Stimulated activated CD8-positive, alpha-beta memory T cell treated with anti-CD3 and anti-CD28 coated beads, Interleukin-12 subunit alpha, Interleukin-12 subunit beta, amount 100 ng/mL, for 1 hour (primary cell): ENCODE measurements around the gene SERPINB10.

ENCODE experiments used
- DNase-seq: peaks from one replicate; pipeline ENCODE4 v3.0.0-alpha.2; 2020; ENCODE audit warnings: low read depth

The SERPINB10 gene, protein sequence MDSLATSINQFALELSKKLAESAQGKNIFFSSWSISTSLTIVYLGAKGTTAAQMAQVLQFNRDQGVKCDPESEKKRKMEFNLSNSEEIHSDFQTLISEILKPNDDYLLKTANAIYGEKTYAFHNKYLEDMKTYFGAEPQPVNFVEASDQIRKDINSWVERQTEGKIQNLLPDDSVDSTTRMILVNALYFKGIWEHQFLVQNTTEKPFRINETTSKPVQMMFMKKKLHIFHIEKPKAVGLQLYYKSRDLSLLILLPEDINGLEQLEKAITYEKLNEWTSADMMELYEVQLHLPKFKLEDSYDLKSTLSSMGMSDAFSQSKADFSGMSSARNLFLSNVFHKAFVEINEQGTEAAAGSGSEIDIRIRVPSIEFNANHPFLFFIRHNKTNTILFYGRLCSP

DNA sequence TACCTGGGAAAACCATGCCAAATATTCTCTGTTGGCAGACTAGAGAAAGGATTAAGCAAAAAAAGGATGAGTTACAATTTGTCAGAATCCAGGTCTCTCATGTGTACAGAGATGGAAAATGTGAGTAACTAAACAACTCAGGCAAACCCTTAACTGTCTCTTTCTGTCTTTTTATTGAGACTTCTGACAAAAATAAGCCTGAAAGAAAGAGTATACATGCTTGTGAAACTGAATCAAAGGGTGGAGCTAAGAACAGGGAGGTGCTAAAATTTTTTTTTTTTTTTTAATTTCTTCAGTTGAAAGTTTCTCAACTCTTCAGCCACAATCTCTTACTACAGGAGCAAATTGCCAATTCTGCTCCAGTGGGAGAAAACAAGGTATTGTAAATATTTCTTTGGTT is at the start of gene SERPINB10:
SERPINB10 (plus strand) TSS at position 295 of the 400 bp plus-strand sequence. CDS start 7,553 bp downstream, outside the sequence.
- DNase-seq, result no peak

DNA sequence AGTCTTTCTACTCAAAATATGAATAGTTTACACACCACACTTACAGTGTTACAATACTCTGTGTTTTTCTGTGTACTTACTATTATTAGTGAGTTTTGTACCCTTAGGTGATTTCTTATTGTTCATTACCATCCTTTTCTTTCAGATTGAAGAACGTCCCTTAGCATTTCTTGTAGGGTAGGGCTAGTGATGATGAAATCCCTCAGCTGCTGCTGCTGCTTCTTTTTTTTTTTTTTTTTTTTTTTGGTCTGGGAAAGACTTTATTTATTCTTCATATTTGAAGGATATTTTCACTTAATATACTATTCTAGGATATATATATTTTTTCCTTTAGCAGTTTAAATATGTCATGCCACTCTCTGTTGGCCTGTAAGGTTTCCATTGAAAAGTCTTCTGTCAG is 49.3 kb upstream of the SERPINB10 start:
- DNase-seq, result no peak

DNA sequence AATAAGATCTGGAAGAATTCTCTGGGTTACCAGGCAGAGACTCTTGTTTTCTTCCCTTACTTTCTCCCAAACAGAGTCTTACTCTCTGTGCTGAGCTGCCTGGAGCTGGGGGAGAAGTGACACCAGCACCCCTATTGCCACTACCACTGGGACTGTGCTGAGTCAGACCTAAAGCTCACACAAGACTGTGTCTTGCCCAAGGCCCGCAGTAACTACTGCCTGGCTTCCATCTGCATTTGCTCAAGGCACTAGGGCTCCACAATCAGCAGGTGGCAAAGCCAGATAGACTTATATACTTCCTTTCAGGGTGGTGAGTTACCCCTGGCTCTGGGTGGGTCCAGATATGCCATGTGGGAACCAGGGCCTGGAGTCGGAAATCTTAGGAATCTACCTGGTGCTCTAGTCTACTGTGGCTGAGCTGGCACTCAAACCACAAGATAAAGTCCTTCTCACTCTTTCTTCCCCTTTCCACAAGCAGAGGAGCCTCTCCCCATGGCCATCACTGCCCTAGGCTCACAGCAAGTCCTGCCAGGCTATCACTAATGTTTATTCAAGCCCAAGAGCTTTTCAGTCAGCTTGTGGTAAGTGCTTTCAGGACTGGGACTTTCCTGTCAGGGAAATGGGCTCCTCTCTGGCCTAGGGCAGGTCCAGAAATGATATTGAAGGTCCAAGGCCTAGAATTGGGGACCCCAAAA is 47.8 kb upstream of the SERPINB10 start:
- no peak for DNase-seq

DNA sequence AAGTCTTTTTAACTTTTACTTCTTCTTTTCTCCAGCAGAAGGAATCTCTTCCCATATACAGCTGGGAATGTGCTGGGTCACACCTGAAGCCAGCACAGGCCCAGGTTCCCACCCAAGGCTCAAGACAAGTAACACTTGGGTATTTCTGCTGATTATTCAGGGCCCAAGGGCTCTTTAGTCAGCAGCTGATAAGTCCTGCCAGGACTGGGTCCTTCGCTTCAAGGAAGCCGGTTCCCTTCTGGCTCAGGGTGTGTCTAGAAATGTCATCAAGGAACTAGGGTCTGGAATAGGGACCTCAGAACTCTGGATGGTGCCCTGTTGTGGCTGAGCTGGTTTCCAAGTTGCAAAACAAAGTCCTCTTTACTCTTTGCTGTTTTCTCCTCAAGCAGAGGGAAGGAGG is 47.2 kb upstream of the SERPINB10 start:
- DNase-seq, result no peak

DNA sequence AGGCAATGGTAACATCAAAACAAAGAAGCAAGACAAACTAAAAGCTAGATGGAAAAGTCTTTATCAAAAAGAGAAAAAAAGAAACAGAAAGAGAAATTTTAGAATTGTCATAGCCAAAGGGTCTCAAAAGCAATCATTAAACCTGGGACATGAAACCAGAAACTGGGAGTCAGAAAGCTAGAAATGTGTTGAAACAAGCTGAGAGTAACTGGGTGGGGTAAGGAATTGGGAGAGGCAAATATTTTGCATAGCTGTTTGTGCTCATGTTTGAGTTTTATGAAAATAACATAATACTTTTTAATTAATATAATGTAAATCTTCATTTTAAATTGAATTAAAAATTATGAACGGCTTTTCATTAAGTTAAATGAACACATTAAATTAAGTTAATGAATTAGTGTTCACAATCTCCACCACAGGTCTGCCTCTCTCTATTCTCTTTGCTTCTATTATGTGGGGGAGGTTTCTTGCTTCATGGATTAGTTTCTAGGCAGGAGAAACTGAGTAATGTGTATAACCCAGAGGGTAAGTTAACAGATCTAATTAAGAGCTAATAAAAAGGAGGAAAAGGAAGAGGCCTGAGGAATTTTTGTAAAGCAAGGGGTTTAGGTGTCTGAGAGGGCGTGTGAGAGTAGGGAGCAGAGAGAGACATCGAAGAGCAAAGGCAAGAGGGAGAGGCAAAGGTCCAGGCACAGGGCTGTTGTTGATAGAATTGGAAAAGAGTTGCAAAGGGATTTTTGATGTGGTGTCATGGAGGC is 40.2 kb upstream of the SERPINB10 start:
- DNase-seq, result no peak

DNA sequence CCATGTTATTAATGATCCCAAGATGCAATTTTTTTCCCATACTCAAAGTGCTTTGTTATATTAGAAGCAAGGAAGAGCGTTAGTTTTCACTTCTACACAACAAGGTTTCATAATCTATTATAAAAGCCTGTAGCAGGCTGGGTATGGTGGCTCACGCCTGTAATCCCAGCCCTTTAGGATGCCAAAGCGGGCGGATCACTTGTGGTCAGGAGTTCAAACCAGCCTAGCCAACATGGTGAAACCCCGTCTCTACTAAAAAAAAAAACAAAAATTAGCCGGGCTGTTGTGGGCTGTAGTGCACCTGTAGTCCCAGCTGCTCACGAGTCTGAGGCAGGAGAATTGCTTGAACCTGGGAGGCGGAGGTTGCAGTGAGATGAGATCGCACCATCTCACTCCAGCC is 39.2 kb upstream of the SERPINB10 start:
- DNase-seq, result no peak

DNA sequence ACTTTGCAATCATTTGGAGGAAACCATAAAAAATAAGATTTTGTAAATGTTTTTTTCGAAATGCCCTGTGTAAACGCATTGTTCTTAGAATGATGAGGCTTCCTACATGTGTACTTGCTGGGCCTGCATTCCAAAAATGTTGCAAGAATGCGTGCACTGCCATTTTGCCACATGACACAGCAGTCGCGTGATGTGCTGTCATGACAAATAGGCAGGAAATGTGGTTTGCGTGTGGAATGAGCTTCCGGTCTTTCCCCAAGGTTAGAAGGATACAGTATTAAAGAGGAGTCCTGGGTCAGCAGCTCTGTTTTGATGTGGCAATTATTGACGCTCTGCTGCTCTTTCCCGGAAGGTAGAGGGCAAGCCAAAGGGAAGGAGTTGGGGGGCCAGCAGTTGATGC is 38.4 kb upstream of the SERPINB10 start:
- DNase-seq, result no peak

DNA sequence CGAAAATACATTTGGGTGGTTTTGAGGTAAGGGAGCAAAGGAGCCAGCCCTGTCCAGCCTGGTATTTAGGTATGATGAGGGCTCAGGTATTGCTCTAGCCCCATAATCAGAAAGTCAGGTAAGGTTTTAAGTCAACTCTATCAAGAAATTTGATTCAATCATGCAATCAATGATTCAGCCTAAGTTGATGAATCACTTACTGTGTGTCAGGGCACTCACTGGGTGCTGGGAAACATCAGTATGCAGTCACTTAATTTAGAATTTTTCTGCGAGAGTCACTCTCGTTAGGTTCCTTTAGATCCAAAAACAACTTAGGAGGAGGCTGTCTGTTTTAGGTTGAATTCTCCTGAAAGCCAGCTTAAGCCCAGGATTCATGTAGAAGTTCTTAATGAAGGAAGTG is 37.9 kb upstream of the SERPINB10 start:
- no peak for DNase-seq

DNA sequence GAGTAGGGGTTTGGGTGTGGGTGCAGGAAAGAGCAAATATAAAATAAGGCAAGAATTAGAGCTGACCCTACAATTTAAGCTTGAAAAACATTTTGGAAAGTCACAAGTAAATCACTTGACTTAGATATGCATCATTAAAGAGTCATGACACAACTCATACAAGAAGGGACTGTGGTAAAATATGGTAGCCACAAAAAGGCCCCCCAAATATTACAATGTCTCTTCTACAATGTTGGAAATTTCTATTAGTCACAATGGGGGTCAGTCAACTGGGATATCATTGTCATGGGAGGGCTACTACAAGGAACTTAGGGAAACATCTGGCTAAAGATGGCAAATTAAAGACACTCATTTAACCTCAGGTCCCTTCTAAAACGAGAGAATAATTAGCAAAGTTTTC is 35.9 kb upstream of the SERPINB10 start:
- DNase-seq, result no peak

DNA sequence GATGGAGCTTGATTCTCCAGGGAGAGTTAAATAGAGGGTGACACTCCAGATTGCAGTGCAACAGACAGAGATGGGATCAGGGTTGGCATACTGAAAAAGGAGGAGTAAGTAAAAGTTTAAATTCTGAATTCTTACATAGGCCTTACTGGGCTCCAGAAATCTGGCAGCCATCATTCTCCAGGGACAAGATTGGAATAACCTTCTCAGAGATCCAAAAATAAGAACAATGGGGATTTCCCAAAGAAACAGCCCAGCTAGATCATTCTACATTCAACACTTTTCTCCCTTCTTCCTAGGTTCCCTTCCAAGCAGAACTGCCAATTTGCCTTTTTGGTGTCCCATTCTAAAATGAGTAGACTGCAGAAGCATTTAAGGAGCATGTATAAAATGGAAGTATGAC is 35.2 kb upstream of the SERPINB10 start:
- DNase-seq, result no peak

DNA sequence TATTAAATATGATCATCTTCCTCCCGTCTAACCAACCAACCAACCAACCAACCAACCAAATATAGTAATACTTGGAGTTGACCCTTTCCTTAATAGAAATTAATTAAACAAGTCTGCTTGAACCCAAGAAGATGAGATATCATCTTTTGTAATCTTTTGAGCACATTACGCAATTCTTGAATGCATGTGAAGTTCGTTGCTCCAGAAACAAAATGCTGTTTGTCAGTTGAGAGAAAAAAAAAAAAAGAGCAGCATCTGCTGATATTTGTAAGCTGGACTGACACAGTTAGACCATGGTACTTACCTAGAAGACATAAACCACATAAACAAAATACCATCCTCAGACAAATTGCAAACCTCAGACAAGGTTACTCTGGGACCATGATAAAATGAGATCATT is 29.4 kb upstream of the SERPINB10 start:
- no peak for DNase-seq

DNA sequence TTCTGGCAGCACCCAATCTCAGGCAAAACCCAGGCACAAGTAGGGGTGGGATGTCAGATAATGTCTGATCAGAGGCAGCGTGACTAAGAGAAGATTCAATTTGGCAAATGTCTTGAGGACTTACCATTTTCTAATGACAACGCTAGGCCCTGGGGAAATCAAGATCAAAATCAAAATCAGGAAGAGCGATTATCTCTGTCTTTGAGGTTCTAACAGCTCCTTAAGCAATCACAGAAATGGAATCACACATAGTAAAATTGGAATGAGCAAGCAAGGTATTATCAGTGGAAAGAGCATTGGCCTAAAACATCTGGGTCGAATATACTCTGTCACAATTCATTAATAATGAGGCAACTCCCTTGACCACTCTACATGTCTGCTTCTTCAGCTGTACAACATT is 28.8 kb upstream of the SERPINB10 start:
- no peak for DNase-seq

DNA sequence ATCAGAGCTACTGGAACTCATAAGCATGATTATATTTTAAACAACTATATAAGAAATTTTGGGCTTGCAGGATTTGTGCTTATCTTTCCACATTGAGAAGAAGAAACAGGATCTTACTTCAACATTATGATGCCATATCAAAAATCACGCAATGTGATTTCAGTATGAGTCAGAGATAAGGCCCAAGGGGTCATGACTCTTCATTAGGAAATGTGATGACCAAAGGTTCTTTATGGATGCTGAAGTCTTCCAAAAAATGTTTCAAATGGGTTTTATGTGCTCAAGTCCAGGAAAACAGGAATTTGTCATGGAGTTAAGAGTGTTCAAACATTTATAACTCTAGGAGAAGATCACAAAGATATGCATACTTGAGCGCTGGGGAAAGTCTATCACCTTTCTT is 28.0 kb upstream of the SERPINB10 start:
- DNase-seq, result no peak

DNA sequence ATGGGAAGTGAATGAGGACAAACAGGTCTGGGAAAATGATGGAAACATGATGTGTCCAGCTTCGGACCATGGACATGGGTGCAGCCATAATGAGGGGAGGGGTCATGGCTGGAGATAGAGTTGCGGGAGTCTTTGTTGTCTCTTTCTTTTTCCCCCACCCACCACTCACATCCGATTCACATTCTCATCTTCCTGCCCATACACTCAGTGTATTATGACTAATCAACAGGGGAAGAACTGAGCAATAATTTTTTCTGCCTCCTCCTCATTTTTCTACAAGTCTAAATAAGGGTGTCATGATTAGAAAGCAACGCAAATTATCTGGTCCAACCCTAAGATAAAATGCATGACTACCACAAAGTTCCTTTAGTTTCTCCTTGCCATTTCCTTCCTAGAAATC is 25.9 kb upstream of the SERPINB10 start:
- DNase-seq, result no peak

DNA sequence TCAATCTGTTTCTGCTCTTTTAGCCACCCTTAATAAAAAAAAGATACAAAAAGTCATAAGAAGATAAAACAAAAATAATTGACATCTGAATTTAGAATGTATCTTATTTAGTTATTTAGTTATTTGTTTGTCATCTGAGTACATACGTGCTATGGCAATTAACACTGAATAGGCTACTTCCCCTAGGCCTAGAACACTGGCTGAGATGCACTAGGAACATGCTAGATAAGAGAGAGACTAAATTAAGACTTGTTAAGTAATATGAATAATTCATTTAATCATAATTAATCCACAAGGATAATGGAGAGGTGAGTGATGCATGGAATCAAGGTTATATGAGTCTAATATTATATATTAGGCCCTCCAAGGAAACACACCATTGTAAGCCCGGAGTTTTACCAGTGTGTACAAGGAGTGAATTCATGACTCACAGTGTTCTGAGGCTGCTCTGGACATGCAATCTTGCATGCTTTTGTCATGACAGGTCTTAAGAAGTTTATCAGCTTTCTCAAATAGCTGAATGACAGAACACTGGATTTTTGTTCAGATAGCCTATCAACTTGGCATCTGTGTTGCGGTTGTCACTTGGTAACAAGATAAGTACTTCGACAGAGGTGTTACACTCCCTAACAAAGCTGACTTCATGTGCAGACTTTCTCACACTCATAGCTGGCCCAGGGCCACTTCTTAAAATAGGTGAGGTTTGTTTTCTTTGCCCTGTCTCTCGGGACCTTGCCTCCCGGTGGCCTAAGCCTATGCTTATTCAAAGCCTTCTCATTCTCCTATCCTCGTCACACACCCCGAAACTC is 25.2 kb upstream of the SERPINB10 start:
- no peak for DNase-seq

DNA sequence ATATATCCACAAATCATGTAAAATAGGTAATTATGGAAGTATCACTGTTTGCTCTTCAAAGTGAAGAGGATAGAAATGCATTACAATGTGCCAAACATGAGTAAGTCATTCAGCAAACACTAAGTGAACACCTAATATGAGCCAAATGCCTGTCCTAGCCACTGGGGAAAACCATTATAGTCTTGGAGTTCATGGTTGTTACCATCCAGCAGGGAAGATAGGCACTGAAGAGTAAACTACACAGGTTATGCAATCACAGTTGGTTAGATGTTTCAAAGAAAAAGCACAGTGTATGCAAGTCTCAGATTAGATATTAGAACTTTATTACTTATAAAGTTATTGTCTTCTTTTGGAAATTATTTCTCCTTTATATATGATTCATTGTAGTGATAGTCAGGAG is 24.1 kb upstream of the SERPINB10 start:
- no peak for DNase-seq

DNA sequence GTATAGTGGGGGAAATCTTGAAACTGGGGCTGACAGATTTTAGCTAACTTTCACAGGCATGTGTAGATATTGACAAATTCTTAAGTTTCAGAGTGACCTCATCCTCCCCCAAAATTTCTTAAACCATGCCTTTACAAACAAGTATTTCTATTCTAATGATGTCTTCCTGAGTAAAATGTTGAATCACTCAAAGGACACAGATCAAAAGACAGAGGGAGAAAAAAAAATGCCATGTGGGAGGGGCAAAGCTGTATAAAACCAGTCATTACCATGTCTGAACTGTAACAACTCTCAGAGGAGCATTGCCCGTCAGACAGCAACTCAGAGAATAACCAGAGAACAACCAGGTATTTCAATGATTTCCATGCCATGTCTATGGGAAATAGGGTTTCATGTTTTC is 20.3 kb upstream of the SERPINB10 start, which contains the start of gene SERPINB2:
SERPINB2 (plus strand) TSS at position 282 of the 400 bp plus-strand sequence. CDS start 3,740 bp downstream, outside the sequence.
- DNase-seq, result no peak

DNA sequence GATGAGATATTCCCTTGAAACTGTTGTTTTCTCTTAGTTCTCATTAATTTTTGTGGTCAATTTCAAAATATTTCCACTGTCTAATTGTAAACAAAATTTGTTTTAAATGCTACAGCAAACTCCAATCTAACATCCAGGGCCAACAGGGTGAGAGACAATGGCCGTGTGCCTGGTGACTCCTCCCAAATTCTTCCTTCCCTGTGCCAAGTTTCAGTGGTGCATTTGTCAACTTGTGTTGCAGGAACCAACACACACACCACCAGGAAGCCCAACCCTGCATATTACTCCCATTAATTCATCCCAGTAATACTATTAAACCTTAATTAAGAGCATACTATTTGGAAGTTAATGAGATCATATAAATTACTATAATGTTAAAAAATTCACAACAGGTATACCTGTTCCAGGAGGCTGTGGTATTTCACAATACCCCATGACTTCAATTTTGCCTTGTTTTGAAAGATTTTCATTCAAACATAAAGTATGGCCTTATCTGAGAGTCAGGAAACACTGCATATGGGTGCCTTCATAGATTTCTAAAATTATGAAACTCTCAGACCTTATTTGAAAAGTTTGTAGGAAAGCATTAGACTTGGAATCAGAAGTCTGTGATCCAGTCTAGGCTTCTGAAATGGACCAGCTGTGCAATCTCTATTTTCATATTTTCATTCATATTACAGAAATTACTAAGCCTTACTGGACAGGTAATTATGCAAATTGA is 19.1 kb upstream of the SERPINB10 start:
- no peak for DNase-seq

DNA sequence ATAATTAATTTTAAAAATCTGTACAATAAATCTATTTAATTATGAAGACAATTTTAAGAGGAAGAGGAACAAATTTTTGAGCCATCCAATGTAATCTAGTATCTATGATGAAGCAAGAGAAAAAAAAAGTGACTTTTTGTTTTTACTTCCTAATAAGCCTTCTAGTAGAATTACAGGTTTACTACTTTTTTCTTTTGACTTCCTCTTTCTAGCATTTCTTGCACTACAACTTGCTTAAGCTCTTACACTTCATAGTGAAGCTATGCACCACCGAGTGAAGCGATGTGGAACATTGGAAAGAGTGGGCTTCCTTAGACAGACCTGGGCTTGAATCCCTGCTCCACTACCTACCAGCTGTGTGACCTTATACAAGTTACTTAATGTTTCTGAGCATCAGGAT is 18.1 kb upstream of the SERPINB10 start:
- DNase-seq, result no peak

DNA sequence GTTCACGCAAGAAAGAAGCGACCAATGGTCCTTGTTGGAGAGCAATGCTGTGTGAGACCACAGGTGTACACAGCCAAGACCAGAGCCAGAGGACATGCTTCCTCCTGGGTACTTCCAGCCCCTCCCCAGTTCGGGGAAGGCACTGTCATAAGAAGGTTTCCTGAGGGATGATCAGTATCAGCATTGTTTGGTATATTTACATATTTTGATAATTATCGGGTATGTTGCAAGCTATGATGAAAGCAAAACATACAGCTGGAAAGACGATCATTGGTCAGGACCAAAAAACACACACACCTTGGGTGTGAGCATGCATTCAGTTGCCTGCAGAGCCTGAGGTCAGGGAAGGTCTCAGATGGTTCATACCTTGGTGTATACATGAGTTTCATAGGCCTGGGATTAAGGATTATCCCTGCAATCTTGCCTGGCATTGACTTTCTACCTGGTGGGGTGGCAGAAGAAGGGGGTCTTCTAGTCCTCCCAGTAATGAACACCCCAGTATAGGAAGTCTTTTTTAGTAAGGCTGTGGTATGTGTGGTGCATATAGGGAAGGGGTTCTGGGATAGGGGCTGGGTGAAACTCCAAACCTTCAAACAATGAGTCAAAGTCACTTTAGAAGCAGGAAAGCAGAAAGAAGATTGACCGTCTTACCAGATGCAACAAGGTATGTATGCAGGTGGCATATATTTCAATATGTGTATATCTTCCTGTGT is 17.4 kb upstream of the SERPINB10 start:
- DNase-seq, result no peak

DNA sequence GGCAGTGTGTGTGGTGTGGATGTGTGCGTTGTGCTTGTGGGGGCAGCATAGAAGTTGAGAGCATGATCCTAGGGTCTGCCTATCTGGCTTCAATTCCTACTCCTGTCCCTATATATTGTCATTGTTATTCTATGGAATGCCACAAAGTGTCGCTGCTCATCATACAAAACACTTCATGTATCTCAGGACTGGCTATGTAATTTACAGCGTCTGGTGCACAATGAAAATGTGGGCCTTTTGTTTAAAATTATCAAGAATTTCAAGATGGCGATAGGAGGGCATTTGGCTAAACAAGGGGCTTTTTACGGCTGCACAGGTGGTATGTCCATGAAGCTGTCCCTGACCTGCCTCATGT is 16.8 kb upstream of the SERPINB10 start:
- DNase-seq, result no peak
